Bone marrow (tissue), 2 donors: ENCODE measurements around the gene SNTB2.
A peak's percentile ranks its signal among the peaks of the same experiment; 100 is the strongest.

Experiments used
- DNase-seq, 2 donors: peaks; one replicate each; lab custom pipeline; 2025; lab: John Stamatoyannopoulos, UW

Gene SNTB2

GRCh38 chr16:69180011-69180338 lies 7.0 kb upstream of the SNTB2 start:
- DNase-seq, result no peak

DNA sequence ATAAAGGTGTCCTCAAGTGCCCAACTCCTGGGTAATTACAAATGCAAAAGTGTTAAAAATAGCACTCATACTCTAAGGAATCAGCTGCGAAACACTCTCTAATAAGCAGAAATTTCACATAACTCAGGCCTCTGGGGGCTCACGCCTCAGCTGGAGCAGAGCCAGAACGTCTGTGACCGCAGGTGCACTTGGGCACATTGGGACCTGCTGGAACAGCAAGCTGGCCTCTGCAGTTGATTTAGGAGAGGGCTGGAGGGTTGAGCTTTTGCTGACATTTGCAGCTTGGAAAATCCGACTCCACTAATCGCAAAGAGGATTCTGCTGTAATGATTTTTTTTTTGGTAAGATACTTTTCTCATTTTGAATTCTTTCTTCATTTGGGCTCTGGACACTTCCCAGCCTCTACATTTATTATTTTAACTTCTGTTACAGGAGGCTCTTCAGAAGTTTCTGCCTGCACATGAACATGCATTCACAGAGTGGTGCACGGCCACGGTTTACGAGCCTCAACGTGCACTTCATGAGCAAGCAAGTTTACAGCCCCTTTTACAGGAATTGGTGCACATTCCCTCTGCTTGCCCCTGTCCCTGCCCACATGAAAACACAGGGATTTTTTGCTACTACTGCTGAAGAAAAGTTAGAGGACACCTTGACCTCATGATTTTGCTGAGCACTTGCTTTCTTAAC lies 4.1 kb upstream of the SNTB2 start:
- no peak for DNase-seq

GRCh38 chr16:69187446-69188235 lies 677 bp downstream of the SNTB2 start:
- peak in 1 of 2 donors; percentile 32 for DNase-seq

DNA sequence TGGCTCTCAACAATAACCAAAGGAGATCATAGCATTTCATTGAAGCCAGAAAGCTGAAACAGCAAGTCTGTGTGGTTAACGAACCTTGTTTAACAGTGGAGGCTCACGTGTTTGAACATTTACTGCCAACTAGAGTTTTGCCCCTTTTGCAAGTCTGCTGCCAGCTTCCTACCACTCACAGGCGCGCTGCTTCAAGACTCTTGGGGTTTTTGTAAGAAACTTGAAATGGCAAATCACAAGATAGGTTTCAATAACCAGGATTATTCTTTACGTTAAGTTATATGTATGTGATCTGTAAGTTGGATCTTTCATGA lies 1.2 kb downstream of the SNTB2 start:
- no peak for DNase-seq

DNA sequence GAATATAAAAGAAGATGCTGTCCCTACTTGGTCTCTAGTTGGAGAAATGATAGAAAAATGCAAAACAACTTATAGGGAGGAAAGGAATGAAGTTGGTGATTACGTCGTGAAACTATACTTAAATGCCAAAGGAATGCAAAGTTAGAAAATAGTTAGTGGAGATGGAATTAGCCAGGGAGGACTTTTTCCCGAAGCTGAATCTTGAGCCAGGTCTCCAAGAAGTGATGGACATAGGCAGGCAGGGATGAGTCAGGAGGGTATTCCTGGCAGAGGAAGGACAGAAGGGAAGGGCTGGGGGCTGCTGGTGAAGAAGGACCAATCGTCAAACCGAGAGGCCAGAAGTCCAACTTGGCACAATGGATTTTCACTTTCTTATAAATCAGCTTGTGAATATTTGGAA lies 1.8 kb downstream of the SNTB2 start:
- DNase-seq, result no peak

- no peak for DNase-seq
Observed at GRCh38 chr16:69190046-69190588, 3.2 kb downstream of the SNTB2 start.

DNA sequence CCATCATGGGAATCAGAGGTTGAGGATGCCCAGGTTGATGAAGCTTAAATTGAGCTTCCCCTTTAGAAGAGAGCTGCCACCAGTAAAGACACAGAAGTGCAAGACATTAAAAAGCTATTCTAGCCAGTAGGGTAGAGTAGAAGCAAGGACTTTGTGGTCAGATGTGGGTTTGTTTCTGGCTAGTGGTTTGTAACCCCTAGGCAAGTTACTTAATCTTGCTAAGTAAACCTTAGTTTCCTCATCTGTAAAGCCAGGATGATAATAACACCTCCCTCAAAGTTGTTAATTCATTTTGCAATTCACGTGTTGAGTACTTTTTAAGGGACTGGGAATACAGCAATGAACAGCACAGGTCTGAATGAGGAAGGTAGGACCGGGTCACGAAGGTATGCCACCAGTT lies 3.6 kb downstream of the SNTB2 start:
- DNase-seq, result no peak

DNA sequence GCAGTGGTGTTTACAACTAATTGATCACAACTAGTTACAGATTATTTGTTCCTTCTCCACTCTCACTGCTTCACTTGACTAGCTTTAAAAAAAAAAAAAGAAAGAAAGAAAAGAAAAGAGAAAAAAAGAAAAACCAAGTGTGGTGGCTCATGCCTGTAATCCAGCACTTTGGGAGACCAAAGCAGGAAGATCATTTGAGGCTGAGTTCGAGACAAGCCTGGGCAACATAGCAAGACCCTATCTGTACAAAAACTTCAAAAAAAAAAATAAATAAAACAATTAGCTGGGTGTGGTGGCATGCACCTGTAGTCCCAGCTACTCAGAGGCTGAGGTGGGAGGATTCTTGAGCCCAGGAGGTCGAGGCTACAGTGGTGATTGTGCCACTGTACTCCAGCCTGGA lies 4.2 kb downstream of the SNTB2 start:
- DNase-seq, result no peak

DNA sequence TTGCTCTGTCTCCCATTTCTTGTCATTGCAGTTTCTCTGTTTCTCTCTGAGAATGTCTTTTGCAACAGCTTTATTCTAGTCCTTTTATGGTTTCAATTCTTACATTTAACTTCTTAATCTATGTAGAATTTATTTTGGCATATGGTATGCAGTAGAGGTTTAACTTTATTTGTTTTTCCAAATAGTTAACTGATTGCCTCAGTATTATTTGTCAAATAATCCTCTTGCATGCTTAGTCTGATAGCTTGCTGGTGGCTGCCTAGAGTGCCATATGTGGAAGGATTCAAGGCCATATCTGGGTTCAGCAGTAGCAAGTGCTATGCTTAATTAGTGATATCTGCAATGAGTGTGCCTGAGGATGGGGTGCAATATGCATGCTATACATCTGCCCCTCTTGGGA lies 6.9 kb downstream of the SNTB2 start:
- DNase-seq, result no peak

GRCh38 chr16:69194488-69194887 lies 7.5 kb downstream of the SNTB2 start:
- no peak for DNase-seq

DNA sequence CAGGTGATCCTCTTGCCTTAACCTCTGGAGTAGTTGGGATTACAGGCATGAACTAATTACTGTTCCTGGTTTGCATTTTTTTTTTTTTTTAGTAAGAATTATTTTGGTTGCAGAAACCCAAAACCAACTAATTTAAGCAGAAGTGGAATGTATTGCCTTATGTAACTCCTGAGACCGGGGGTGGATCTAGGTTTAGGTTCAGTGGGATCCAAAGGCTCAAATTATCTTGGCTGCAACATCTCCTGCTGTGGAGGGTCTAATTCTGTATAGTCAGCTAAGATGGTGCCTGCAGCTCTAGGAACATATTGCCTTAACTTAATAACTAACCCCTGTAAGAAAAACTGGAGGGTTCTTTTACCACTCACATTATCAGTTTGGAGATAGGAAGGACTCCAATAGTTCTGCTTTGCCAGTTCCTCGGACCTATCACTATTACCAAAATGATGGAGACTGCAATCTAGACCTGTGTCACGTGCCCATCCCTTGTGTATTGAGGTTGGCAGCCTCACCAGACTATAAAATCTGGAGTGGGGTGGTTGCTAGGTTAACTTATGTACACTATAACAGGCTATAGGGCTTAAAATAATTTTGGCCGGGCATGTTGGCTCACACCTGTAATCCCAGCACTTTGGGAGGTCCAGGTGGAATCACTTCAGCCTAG lies 8.5 kb downstream of the SNTB2 start:
- DNase-seq, result no peak

DNA sequence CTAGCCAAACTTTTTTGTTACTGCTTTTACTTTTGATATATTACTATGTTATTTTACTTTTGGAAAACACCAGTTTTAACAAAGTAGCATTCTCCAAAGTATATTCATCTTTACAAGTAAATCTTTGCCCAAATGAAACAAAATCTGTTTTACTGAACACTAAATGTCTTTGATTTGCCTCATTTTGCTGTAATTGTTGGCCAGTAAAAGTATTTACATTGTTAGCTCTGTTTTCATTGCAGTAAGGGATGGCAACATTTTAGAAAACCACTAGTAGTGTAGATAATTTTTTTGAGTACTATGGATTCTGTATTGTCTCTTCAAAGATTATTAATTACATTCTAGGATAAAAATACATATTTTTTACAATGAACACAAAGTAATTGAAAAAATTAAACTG lies 10.6 kb downstream of the SNTB2 start:
- DNase-seq, result no peak

DNA sequence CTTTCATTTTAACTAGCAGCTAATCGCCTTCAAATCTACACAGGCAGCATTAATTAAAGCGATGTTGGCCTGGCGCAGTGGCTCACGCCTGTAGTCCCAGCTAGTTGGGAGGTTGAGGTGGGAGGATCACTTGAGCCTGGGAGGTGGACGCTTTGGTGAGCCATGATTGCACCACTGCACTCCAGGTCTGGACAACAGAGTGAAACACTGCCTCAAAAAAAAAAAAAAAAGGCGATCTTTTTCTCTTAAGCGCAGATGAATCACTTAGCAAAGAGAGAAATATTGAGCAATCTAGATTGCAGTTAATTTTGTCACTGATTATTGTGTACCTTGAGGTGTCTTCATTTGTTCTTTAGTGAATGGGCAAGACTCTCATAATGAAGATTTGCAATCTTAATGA lies 12.4 kb downstream of the SNTB2 start:
- no peak for DNase-seq

DNA sequence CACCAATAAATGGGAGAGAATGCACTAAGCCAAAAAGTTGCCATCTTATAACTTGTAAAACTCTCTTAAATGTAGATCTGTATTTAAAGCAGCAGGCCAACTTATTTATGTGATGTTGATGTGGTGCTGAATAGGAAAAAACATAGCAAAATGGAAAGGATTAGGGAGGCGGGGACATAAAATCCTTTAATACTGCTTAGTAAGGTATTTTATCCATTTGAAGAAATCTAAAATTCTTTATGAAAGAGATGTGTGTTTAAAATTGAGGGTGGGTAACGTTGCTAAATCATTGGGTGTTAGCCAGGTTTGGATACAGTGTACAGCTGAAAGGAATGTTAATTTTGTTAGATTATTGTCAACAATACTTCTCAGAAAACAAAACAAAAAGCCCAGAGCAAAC lies 14.3 kb downstream of the SNTB2 start:
- no peak for DNase-seq

GRCh38 chr16:69201787-69202186 lies 14.8 kb downstream of the SNTB2 start:
- no peak for DNase-seq

GRCh38 chr16:69204172-69204571 lies 17.2 kb downstream of the SNTB2 start:
- no peak for DNase-seq

GRCh38 chr16:69209735-69210134 lies 22.8 kb downstream of the SNTB2 start:
- DNase-seq, result no peak

DNA sequence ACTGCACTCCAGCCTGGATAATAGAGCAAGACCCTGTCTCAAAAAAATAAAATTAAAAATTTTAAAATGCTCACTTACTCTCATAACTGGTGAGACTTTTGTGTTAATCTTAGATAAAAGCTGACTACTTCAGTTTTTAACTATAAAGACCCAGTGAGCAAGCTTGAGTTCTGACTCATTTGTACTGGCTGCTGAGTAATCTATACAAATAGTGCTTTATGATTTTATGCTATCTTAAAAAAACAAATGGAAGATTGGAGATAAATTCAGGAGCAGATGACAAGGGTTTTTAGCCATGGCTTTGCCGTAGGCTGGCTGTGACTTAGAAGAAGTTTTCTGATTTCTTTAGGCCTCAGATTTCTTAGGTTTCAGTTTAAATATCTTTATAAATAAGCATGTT lies 30.5 kb downstream of the SNTB2 start:
- DNase-seq, result no peak

- DNase-seq, result no peak
Observed at GRCh38 chr16:69219279-69219678, 32.3 kb downstream of the SNTB2 start.

DNA sequence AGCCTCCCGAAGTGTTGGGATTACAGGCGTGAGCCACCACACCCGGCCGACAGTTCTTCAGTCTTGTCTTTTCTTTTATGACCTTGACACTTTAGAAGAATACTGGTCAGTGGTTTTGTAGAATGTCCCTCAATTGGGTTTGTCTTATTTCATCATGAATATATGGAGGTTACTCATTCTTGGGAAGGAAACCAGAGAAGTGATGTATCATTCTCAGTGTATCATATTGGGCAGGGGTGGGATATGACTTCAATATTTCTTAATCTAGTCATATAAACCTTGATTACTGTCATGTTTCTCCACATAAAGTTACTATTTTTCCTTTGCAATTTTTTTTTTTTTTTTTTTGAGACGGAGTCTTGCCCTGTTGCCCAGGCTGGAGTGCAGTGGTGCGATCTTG lies 36.9 kb downstream of the SNTB2 start:
- no peak for DNase-seq

DNA sequence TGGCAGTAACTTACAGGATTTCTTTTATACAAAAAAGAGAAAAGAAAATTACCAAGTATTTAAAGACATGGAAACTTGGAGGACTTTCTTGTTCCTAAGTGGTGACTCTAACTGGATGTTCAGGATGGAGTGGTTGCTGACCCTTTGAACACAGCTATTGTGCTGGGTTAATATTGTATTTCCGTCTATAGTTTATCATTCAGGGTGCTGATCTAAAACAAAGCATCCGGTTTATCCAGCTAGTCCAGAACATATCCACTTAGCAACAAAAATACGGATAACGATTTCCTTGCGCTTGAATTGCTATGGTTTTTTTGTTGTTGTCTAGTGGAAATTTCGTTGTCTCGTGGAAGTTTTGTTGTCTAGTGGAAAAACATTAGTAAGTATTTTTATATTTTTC lies 38.2 kb downstream of the SNTB2 start:
- no peak for DNase-seq

- no peak for DNase-seq
Observed at GRCh38 chr16:69233124-69233523, 46.2 kb downstream of the SNTB2 start.

GRCh38 chr16:69234460-69234859 lies 47.5 kb downstream of the SNTB2 start:
- no peak for DNase-seq
